HG02642 (cell line): ENCODE results near the gene ADAMTS13.

Experiments
- ATAC-seq: cut with Tn5 transposase; IDR thresholded peaks from one replicate; pipeline ENCODE4 v1.9.1; 2021; ENCODE audit warnings: mild to moderate bottlenecking; ENCODE audit not compliant: unreplicated experiment, poor library complexity

ADAMTS13 gene

GRCh38 chr9:133423216-133423615, 1.0 kb downstream of the ADAMTS13 start:
- no peak for ATAC-seq

- no peak for ATAC-seq
Observed at GRCh38 chr9:133424187-133424586, 2.0 kb downstream of the ADAMTS13 start.

- ATAC-seq: no peak
Observed at GRCh38 chr9:133425049-133425632, 3.0 kb downstream of the ADAMTS13 start.

- no peak for ATAC-seq
Observed at GRCh38 chr9:133426011-133426410, 3.8 kb downstream of the ADAMTS13 start.

GRCh38 chr9:133427658-133428348, 5.6 kb downstream of the ADAMTS13 start:
- ATAC-seq: no peak

- ATAC-seq: no peak
Observed at GRCh38 chr9:133428617-133429101, 6.5 kb downstream of the ADAMTS13 start.

- no peak for ATAC-seq
Observed at GRCh38 chr9:133429214-133429613, 7.0 kb downstream of the ADAMTS13 start.

- ATAC-seq: no peak
Observed at GRCh38 chr9:133429641-133430161, 7.5 kb downstream of the ADAMTS13 start.

- ATAC-seq: no peak
Observed at GRCh38 chr9:133430244-133430643, 8.1 kb downstream of the ADAMTS13 start.

GRCh38 chr9:133433351-133433843, 11.2 kb downstream of the ADAMTS13 start:
- no peak for ATAC-seq

GRCh38 chr9:133436681-133437080, 14.5 kb downstream of the ADAMTS13 start:
- no peak for ATAC-seq

- no peak for ATAC-seq
Observed at GRCh38 chr9:133437753-133438531, 15.8 kb downstream of the ADAMTS13 start.

GRCh38 chr9:133439337-133439736, 17.2 kb downstream of the ADAMTS13 start:
- no peak for ATAC-seq

GRCh38 chr9:133440874-133441273, 18.7 kb downstream of the ADAMTS13 start:
- ATAC-seq: no peak

- ATAC-seq: no peak
Observed at GRCh38 chr9:133441571-133441970, 19.4 kb downstream of the ADAMTS13 start.

GRCh38 chr9:133443248-133443647, 21.1 kb downstream of the ADAMTS13 start:
- ATAC-seq: no peak

GRCh38 chr9:133443982-133444381, 21.8 kb downstream of the ADAMTS13 start:
- ATAC-seq: no peak

GRCh38 chr9:133445293-133445969, 23.3 kb downstream of the ADAMTS13 start:
- ATAC-seq: no peak

GRCh38 chr9:133448487-133448972, 26.4 kb downstream of the ADAMTS13 start:
- no peak for ATAC-seq

GRCh38 chr9:133449760-133450159, 27.6 kb downstream of the ADAMTS13 start:
- no peak for ATAC-seq
